ENCODE results near the gene MYPOP.

GRCh38 chr19:45874620-45874966 lies 27.8 kb downstream of the MYPOP start:
- TF ChIP-seq CHD2 (IDR thresholded peaks at IDR 0.05; ENCODE audit: borderline replicate concordance, low read depth, low read length) (no peak), TCF12 (IDR thresholded peaks at IDR 0.05; ENCODE audit: low read depth, low read length) (no peak), JUNB (IDR thresholded peaks at IDR 0.05) (no peak), SIN3A (IDR thresholded peaks at IDR 0.05; ENCODE audit: low read depth, low read length) (no peak), POLR2A (IDR thresholded peaks at IDR 0.05; ENCODE audit: low read depth, low read length) (no peak), POLR2AphosphoS5 (IDR thresholded peaks at IDR 0.05; ENCODE audit: low read length) (no peak), EP300 (IDR thresholded peaks at IDR 0.05; ENCODE audit: borderline replicate concordance in 1 of 2, control insufficient read depth in 1 of 2, low read depth in 2 of 2, low read length in 2 of 2) (no peak), ELK1 (IDR thresholded peaks at IDR 0.05; ENCODE audit: low read depth, low read length) (no peak), EGR1 (IDR thresholded peaks at IDR 0.05; ENCODE audit: borderline replicate concordance in 1 of 2, low read depth in 2 of 2, low read length in 2 of 2) (no peak), ZBTB33 (IDR thresholded peaks at IDR 0.05) (no peak)
- TF ChIP-seq, protein P1, sequence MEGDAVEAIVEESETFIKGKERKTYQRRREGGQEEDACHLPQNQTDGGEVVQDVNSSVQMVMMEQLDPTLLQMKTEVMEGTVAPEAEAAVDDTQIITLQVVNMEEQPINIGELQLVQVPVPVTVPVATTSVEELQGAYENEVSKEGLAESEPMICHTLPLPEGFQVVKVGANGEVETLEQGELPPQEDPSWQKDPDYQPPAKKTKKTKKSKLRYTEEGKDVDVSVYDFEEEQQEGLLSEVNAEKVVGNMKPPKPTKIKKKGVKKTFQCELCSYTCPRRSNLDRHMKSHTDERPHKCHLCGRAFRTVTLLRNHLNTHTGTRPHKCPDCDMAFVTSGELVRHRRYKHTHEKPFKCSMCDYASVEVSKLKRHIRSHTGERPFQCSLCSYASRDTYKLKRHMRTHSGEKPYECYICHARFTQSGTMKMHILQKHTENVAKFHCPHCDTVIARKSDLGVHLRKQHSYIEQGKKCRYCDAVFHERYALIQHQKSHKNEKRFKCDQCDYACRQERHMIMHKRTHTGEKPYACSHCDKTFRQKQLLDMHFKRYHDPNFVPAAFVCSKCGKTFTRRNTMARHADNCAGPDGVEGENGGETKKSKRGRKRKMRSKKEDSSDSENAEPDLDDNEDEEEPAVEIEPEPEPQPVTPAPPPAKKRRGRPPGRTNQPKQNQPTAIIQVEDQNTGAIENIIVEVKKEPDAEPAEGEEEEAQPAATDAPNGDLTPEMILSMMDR (IDR thresholded peaks at IDR 0.05 in 2 of 3, conservative IDR thresholded peaks at IDR 0.05 in 1 of 3; ENCODE audit: control insufficient read depth in 2 of 3, extremely low read depth in 1 of 3, insufficient read depth in 1 of 3, low read depth in 3 of 3, low read length in 3 of 3): no peak

Measured in GM12878 (cell line).